Left ventricle myocardium superior (tissue), 1 donor: Measurements from ENCODE around the gene MLXIP. TPM values are rescaled to one million over a fixed set of nuclear protein-coding genes. Genes with fewer than 3 reads are reported as not detected.
"Not testable (repeated sequence)": the region's sequence is repeated elsewhere in the genome, so short reads cannot be mapped to it uniquely, and the experiment has no call there.

ENCODE experiments used
- ATAC-seq: fragments of 200-7000 bp; cut with Tn5 transposase; one replicate; pipeline ENCODE4 v1.9.1; 2020; ENCODE audit warnings: mild to moderate bottlenecking, moderate library complexity
- DNase-seq: peaks from one replicate; pipeline ENCODE4 v3.0.0-alpha.2; 2020
- intact Hi-C: fragments of 100-400 bp; cut with micrococcal nuclease; formaldehyde crosslinking; loops from one replicate; pipeline ENCODE4 v1.11.0; 2022
- total RNA-seq: library from RNA; stranded (reverse); fragmentation: NEBNext Ultra II Directional; extraction: Animal tissue kit (Norgen Biotek cat#: 25700); gene quantifications from one replicate; pipeline ENCODE4 v1.2.1, GENCODE V29; 2021
- donor health status: DM: no; HTN: yes; CAD: no; lungs with severe emphysema.

The MLXIP gene
- total RNA-seq, 1 donor from 2014 or later = 30.2 TPM

- no peak for DNase-seq
These were observed 38.4 kb downstream of the MLXIP start for GRCh38 chr12:122116707-122117535.

GRCh38 chr12:122117979-122118378 lies 39.4 kb downstream of the MLXIP start:
- ATAC-seq (no peak), DNase-seq (no peak)
- intact Hi-C loops = loop anchor here (5.0 kb wide), 1 partner anchor 46 kb away; no protein-coding TSS in a partner anchor

More at GRCh38 chr12:122116707-122117535, 38.4 kb downstream of the MLXIP start:
- intact Hi-C loops = loop anchor here (5.0 kb wide), 1 partner anchor 45 kb away; no protein-coding TSS in a partner anchor
- peak; percentile 51 for ATAC-seq

- intact Hi-C loops = loop anchor here (5.0 kb wide), 1 partner anchor 69 kb away; no protein-coding TSS in a partner anchor
- not testable (repeated sequence) for DNase-seq, ATAC-seq
These were observed 42.8 kb downstream of the MLXIP start for GRCh38 chr12:122121341-122121740.

DNA sequence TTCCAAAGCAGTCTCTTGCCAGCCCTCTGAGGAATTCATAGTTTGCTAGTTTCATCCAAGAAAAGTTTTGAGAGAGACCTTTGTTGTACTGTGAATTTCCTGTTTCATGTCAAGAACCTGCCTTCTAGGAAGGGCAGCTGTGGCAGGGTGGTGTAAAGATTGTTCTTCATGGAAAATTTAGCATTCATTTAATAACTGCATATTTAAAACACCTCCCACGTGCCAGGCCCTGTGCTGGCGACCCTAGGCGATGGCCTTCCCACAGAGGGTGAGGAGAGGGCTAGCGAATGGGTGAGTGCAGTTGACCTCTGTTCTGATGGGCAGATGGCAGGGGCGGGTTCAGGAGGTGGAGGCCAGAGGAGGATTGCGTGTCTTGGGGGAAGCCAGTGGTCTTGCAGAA lies 43.2 kb downstream of the MLXIP start:
- ATAC-seq (no peak), DNase-seq (no peak)
- intact Hi-C loops = loop anchor here (5.0 kb wide), 1 partner anchor 69 kb away; no protein-coding TSS in a partner anchor

DNA sequence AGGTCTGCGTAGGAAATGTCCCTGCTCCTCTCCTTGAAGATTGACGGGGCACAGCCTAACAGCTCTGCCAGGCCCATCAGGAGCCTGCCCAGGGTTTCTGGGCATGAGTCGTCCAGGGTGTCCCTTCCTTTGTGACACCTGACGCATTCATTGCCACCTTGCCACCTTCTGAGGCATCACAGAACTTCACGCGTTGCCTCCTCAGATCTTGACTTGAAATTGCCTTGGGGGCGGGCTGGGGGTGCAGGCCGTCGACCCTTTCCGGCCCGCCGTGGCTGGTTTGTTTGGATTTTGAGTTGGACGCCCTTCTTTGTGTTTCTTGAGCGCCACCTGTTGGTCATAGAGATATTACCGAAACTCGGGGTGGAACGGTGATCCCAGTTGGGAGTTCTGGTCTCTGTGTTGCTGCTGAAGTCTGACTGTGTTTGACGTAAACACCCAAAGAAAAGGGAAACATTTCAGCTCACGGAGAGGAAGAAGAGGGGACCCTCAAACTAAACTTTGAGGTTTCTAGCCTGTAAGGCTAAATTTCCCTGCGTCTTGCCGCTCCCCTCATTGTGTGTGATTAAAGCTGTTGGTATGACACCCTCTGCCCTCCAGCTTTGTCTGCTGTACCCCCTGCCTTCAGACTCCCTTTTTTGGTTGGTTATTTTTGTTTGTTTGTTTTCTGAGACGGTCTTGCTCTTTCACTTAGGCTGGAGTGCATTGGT lies 44.6 kb downstream of the MLXIP start:
- ATAC-seq (peak; percentile 60), DNase-seq (peak; percentile 63)
- intact Hi-C loops = loop anchor here (5.0 kb wide), 1 partner anchor 71 kb away; no protein-coding TSS in a partner anchor

GRCh38 chr12:122123761-122124145 lies 45.2 kb downstream of the MLXIP start:
- DNase-seq (peak; percentile 26), ATAC-seq (no peak)
- intact Hi-C loops = loop anchor here (5.0 kb wide), 1 partner anchor 71 kb away; no protein-coding TSS in a partner anchor

GRCh38 chr12:122124370-122124769 lies 45.8 kb downstream of the MLXIP start:
- intact Hi-C loops = loop anchor here (5.0 kb wide), 1 partner anchor 72 kb away; no protein-coding TSS in a partner anchor
- ATAC-seq (no peak), DNase-seq (peak; percentile 22)

DNA sequence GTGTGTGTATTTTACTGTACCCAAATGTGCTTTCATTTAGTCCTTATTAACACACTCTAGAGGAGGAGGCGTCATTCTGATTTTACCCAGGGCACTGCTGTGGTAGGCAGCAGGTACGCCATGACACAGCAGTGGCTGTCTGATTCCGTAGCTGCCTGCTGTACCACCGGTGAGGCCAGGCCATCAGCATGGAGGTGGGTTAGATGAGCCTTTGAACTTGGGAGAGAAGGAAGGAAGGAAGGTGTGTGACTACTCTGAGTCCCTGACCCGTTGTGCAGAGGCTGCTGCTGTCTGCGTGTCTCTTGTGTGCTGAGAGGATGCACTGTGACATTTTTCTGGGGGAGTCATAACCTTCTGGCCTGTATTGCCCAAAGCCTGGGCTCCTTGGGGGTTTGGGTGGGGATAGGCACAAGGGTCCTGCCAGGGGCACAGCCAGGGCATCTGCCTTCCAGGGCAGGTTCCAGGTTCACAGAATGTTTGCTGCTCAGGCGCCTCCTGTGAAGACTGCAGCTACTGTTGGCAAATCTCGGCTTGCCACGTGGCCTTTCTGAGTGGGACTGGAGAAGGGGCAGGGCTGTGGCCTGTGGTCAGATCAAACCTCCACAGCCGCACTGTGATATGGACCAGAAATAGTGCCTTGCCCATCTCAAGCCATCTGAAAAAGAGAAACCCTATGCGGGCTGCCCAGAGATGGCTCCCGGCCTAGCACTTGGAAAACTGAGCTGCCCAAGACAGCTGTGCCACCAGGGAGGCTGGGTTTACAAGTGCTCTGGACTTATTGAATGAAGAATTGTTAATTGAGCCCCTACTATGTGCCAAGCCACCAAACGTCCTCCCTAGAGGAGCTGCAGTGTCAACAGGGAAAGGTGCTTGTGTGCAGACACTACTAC lies 47.1 kb downstream of the MLXIP start:
- no peak for ATAC-seq
- DNase-seq = peak; percentile 28
- intact Hi-C loops = no loop called here

GRCh38 chr12:122126342-122126635 lies 47.7 kb downstream of the MLXIP start:
- ATAC-seq = no peak
- DNase-seq = no peak
- intact Hi-C loops = no loop called here

GRCh38 chr12:122126713-122127597 lies 48.4 kb downstream of the MLXIP start:
- ATAC-seq = peak; percentile 28
- intact Hi-C loops = no loop called here
- DNase-seq = peak; percentile 60

DNA sequence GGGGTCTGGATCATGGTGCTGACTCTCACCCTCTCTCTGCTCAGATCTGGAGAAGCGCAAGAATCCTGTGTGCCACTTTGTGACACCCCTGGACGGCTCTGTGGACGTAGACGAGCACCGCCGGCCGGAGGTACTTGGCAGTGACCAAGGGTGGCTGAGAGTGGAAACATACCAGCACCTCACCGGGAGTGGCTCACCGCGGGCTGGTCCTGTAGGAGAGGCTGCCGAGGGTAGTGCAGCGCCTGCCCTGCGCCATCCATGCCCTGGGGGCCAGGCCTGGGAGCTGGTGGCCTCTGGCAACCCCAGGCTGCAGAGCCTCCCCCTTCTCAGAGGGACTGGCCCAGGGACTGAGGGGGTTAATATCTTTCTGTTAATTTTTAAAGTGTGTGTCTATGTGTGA lies 49.3 kb downstream of the MLXIP start:
- intact Hi-C loops = no loop called here
- ATAC-seq = no peak
- DNase-seq = no peak

GRCh38 chr12:122128481-122128880 lies 49.9 kb downstream of the MLXIP start:
- DNase-seq (no peak), ATAC-seq (no peak)
- intact Hi-C loops = no loop called here

DNA sequence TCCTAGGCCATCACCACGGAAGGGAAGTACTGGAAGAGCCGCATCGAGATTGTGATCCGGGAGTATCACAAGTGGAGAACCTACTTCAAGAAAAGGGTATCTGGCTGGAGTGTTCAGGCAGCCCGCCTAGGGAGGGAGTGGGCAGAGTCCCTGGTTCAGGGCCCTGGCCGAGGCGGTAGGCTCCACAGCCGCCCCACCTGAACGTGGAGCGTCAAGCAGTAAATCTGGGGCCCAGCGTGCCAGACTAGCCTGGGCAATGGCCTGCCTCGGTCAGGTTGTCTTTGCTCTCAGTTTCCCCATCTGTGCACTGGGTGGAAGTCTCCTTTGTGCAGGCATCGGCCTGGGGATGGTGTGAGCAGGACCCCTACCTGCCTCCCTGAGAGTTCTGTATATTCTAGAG lies 50.6 kb downstream of the MLXIP start:
- DNase-seq = no peak
- intact Hi-C loops = no loop called here
- no peak for ATAC-seq

DNA sequence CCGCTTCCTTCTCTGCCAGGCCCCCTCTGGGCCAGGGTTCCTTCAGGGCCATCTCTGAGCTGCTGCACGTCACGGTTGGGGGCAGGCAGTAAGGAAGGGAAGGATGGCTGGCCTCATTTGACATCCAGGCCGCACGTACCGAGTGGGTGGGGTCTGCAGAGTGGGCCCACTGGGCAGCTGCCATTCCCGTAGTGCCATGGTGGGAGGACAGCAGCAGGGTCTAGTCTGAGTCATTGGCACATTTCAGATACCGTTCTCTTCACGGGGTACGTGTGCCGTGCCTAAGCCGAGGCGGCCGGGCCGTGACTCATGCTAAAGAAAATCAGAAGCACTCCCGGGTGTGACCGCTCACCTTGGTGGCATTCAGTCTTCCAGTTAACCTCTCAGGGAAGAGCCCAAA lies 51.6 kb downstream of the MLXIP start:
- ATAC-seq (no peak), DNase-seq (no peak)
- intact Hi-C loops = no loop called here

DNA sequence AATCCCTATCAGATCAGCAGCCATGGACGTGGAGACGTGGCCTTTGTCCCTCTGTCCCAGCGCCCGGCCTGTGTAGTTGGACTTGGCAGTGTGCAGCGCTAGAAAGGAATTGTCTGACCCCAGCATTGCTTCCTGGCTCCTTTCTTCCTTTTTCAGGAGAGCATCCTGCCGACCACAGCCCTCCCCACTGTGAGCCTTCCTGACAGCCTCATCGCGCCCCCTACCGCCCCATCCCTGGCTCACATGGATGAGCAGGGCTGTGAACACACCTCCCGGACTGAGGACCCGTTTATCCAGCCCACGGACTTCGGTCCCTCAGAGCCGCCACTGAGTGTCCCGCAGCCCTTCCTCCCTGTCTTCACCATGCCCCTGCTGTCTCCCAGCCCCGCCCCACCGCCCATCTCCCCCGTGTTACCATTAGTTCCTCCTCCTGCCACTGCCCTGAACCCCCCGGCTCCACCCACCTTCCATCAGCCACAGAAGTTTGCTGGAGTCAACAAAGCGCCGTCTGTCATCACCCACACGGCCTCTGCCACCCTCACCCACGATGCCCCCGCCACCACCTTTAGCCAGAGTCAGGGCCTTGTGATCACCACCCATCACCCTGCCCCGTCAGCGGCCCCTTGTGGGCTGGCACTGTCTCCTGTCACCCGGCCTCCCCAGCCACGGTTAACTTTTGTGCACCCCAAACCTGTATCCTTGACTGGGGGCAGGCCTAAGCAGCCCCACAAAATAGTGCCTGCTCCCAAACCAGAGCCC lies 54.8 kb downstream of the MLXIP start:
- DNase-seq = no peak
- intact Hi-C loops = no loop called here
- ATAC-seq = peak; percentile 9

GRCh38 chr12:122135437-122136031 lies 57.0 kb downstream of the MLXIP start:
- intact Hi-C loops = no loop called here
- ATAC-seq (no peak), DNase-seq (no peak)

GRCh38 chr12:122137229-122137628 lies 58.7 kb downstream of the MLXIP start:
- intact Hi-C loops = no loop called here
- no peak for DNase-seq
- no peak for ATAC-seq
